Measurements from ENCODE around the gene ZNF521.
A peak's percentile ranks its signal among the peaks of the same experiment; 100 is the strongest.
"Not testable (repeated sequence)": the region's sequence is repeated elsewhere in the genome, so short reads cannot be mapped to it uniquely, and the experiment has no call there.

ZNF521 gene

GRCh38 chr18:25275412-25276001, 76.5 kb downstream of the ZNF521 start:
- H3K9me3 ChIP-seq (ENCODE audit: insufficient read depth, low read depth, low read length): no peaks in the 10 kb centered on the region
- no peak overlapping the region for H3K27ac ChIP-seq (ENCODE audit: low read length)
- H3K27me3 ChIP-seq (ENCODE audit: insufficient read depth, low read length): no peaks in the 10 kb centered on the region
- no peak overlapping the region for H3K4me3 ChIP-seq (ENCODE audit: low read length)
- H3K4me1 ChIP-seq (ENCODE audit: insufficient read depth, low read length): peaks cover 7% of the 10 kb centered on the region; the same call in 1 of the 2 replicates
- no peaks in the 10 kb centered on the region for H3K36me3 ChIP-seq (ENCODE audit: insufficient read depth, low read depth, low read length)
- no peak overlapping the region for H3K9ac ChIP-seq (ENCODE audit: low read depth, low read length)

GRCh38 chr18:25274926-25275325, 77.0 kb downstream of the ZNF521 start:
- no peaks in the 10 kb centered on the region for H3K36me3 ChIP-seq (ENCODE audit: insufficient read depth, low read depth, low read length)
- H3K9ac ChIP-seq (ENCODE audit: low read depth, low read length): no peak overlapping the region
- no peaks in the 10 kb centered on the region for H3K27me3 ChIP-seq (ENCODE audit: insufficient read depth, low read length)
- no peaks in the 10 kb centered on the region for H3K9me3 ChIP-seq (ENCODE audit: insufficient read depth, low read depth, low read length)
- H3K4me3 ChIP-seq (ENCODE audit: low read length): no peak overlapping the region
- peaks cover 7% of the 10 kb centered on the region; the same call in 1 of the 2 replicates for H3K4me1 ChIP-seq (ENCODE audit: insufficient read depth, low read length)
- H3K27ac ChIP-seq (ENCODE audit: low read length): no peak overlapping the region

GRCh38 chr18:25266931-25267527, 84.9 kb downstream of the ZNF521 start:
- not testable (repeated sequence) for H3K27me3 ChIP-seq (ENCODE audit: insufficient read depth, low read length); H3K36me3 ChIP-seq (ENCODE audit: insufficient read depth, low read depth, low read length); H3K9me3 ChIP-seq (ENCODE audit: insufficient read depth, low read depth, low read length)
- H3K27ac ChIP-seq (ENCODE audit: low read length): peak overlapping the region; percentile 46
- peaks cover 27% of the 10 kb centered on the region; the same call in 1 of the 2 replicates for H3K4me1 ChIP-seq (ENCODE audit: insufficient read depth, low read length)
- H3K4me3 ChIP-seq (ENCODE audit: low read length): peak overlapping the region; percentile 41; the same call in 1 of the 2 replicates
- H3K9ac ChIP-seq (ENCODE audit: low read depth, low read length): peak overlapping the region; percentile 66; the same call in 1 of the 2 replicates

GRCh38 chr18:25262920-25263319, 89.0 kb downstream of the ZNF521 start:
- Histone ChIP-seq H3K9ac (ENCODE audit: low read depth, low read length) (no peak overlapping the region), H3K4me3 (ENCODE audit: low read length) (no peak overlapping the region), H3K27me3 (ENCODE audit: insufficient read depth, low read length) (no peaks in the 10 kb centered on the region), H3K27ac (ENCODE audit: low read length) (no peak overlapping the region), H3K4me1 (ENCODE audit: insufficient read depth, low read length) (peaks cover 25% of the 10 kb centered on the region; the same call in 1 of the 2 replicates), H3K36me3 (ENCODE audit: insufficient read depth, low read depth, low read length) (no peaks in the 10 kb centered on the region), H3K9me3 (ENCODE audit: insufficient read depth, low read depth, low read length) (no peaks in the 10 kb centered on the region)

- peaks cover 17% of the 10 kb centered on the region; the same call in 1 of the 2 replicates for H3K4me1 ChIP-seq (ENCODE audit: insufficient read depth, low read length)
These were observed 90.2 kb downstream of the ZNF521 start for GRCh38 chr18:25261768-25262167.

GRCh38 chr18:25256439-25256838, 95.5 kb downstream of the ZNF521 start:
- no peaks in the 10 kb centered on the region for H3K27me3 ChIP-seq (ENCODE audit: insufficient read depth, low read length)
- H3K27ac ChIP-seq (ENCODE audit: low read length): no peak overlapping the region
- no peaks in the 10 kb centered on the region for H3K36me3 ChIP-seq (ENCODE audit: insufficient read depth, low read depth, low read length)
- no peaks in the 10 kb centered on the region for H3K4me1 ChIP-seq (ENCODE audit: insufficient read depth, low read length)
- H3K9ac ChIP-seq (ENCODE audit: low read depth, low read length): no peak overlapping the region
- H3K4me3 ChIP-seq (ENCODE audit: low read length): no peak overlapping the region
- H3K9me3 ChIP-seq (ENCODE audit: insufficient read depth, low read depth, low read length): no peaks in the 10 kb centered on the region

More at GRCh38 chr18:25261768-25262167, 90.2 kb downstream of the ZNF521 start:
- Histone ChIP-seq H3K4me3 (ENCODE audit: low read length) (no peak overlapping the region), H3K9me3 (ENCODE audit: insufficient read depth, low read depth, low read length) (no peaks in the 10 kb centered on the region), H3K9ac (ENCODE audit: low read depth, low read length) (no peak overlapping the region), H3K27me3 (ENCODE audit: insufficient read depth, low read length) (no peaks in the 10 kb centered on the region), H3K36me3 (ENCODE audit: insufficient read depth, low read depth, low read length) (no peaks in the 10 kb centered on the region), H3K27ac (ENCODE audit: low read length) (no peak overlapping the region)

GRCh38 chr18:25253779-25254178, 98.2 kb downstream of the ZNF521 start:
- no peaks in the 10 kb centered on the region for H3K27me3 ChIP-seq (ENCODE audit: insufficient read depth, low read length)
- no peak overlapping the region for H3K27ac ChIP-seq (ENCODE audit: low read length)
- H3K36me3 ChIP-seq (ENCODE audit: insufficient read depth, low read depth, low read length): no peaks in the 10 kb centered on the region
- H3K9ac ChIP-seq (ENCODE audit: low read depth, low read length): no peak overlapping the region
- no peaks in the 10 kb centered on the region for H3K4me1 ChIP-seq (ENCODE audit: insufficient read depth, low read length)
- no peak overlapping the region for H3K4me3 ChIP-seq (ENCODE audit: low read length)
- H3K9me3 ChIP-seq (ENCODE audit: insufficient read depth, low read depth, low read length): no peaks in the 10 kb centered on the region

- Histone ChIP-seq H3K27me3 (ENCODE audit: insufficient read depth, low read length) (no peaks in the 10 kb centered on the region), H3K27ac (ENCODE audit: low read length) (no peak overlapping the region), H3K36me3 (ENCODE audit: insufficient read depth, low read depth, low read length) (no peaks in the 10 kb centered on the region), H3K9ac (ENCODE audit: low read depth, low read length) (no peak overlapping the region), H3K9me3 (ENCODE audit: insufficient read depth, low read depth, low read length) (no peaks in the 10 kb centered on the region), H3K4me1 (ENCODE audit: insufficient read depth, low read length) (no peaks in the 10 kb centered on the region), H3K4me3 (ENCODE audit: low read length) (no peak overlapping the region)
These were observed 98.8 kb downstream of the ZNF521 start for GRCh38 chr18:25253136-25253535.

GRCh38 chr18:25251068-25251467, 100.9 kb downstream of the ZNF521 start:
- Histone ChIP-seq H3K27ac (ENCODE audit: low read length) (no peak overlapping the region), H3K4me3 (ENCODE audit: low read length) (no peak overlapping the region), H3K9me3 (ENCODE audit: insufficient read depth, low read depth, low read length) (no peaks in the 10 kb centered on the region), H3K27me3 (ENCODE audit: insufficient read depth, low read length) (no peaks in the 10 kb centered on the region), H3K36me3 (ENCODE audit: insufficient read depth, low read depth, low read length) (no peaks in the 10 kb centered on the region), H3K4me1 (ENCODE audit: insufficient read depth, low read length) (no peaks in the 10 kb centered on the region), H3K9ac (ENCODE audit: low read depth, low read length) (no peak overlapping the region)

- H3K27ac ChIP-seq (ENCODE audit: low read length): no peak overlapping the region
These were observed 101.5 kb downstream of the ZNF521 start for GRCh38 chr18:25250474-25250851.

GRCh38 chr18:25248755-25249154, 103.2 kb downstream of the ZNF521 start:
- Histone ChIP-seq H3K36me3 (ENCODE audit: insufficient read depth, low read depth, low read length) (no peaks in the 10 kb centered on the region), H3K9ac (ENCODE audit: low read depth, low read length) (no peak overlapping the region), H3K4me3 (ENCODE audit: low read length) (no peak overlapping the region), H3K9me3 (ENCODE audit: insufficient read depth, low read depth, low read length) (no peaks in the 10 kb centered on the region), H3K4me1 (ENCODE audit: insufficient read depth, low read length) (no peaks in the 10 kb centered on the region), H3K27ac (ENCODE audit: low read length) (no peak overlapping the region), H3K27me3 (ENCODE audit: insufficient read depth, low read length) (no peaks in the 10 kb centered on the region)

More at GRCh38 chr18:25250474-25250851, 101.5 kb downstream of the ZNF521 start:
- Histone ChIP-seq H3K9me3 (ENCODE audit: insufficient read depth, low read depth, low read length) (no peaks in the 10 kb centered on the region), H3K9ac (ENCODE audit: low read depth, low read length) (no peak overlapping the region), H3K27me3 (ENCODE audit: insufficient read depth, low read length) (no peaks in the 10 kb centered on the region), H3K36me3 (ENCODE audit: insufficient read depth, low read depth, low read length) (no peaks in the 10 kb centered on the region), H3K4me3 (ENCODE audit: low read length) (no peak overlapping the region), H3K4me1 (ENCODE audit: insufficient read depth, low read length) (no peaks in the 10 kb centered on the region)

- H3K27ac ChIP-seq (ENCODE audit: low read length): no peak overlapping the region
- no peaks in the 10 kb centered on the region for H3K36me3 ChIP-seq (ENCODE audit: insufficient read depth, low read depth, low read length)
- no peaks in the 10 kb centered on the region for H3K27me3 ChIP-seq (ENCODE audit: insufficient read depth, low read length)
- H3K9me3 ChIP-seq (ENCODE audit: insufficient read depth, low read depth, low read length): no peaks in the 10 kb centered on the region
- H3K4me3 ChIP-seq (ENCODE audit: low read length): no peak overlapping the region
- H3K9ac ChIP-seq (ENCODE audit: low read depth, low read length): no peak overlapping the region
- H3K4me1 ChIP-seq (ENCODE audit: insufficient read depth, low read length): no peaks in the 10 kb centered on the region
These were observed 104.2 kb downstream of the ZNF521 start for GRCh38 chr18:25247725-25248124.
